GM12878 (cell line): Measurements from ENCODE around the gene SH3YL1. TPM values are rescaled to one million over a fixed set of nuclear protein-coding genes. Genes with fewer than 3 reads are reported as not detected.
A peak's percentile ranks its signal among the peaks of the same experiment; 100 is the strongest.

Experiments
- ATAC-seq: fragments of 200-7000 bp; cut with Tn5 transposase; 3 replicates; pipeline ENCODE4 v1.9.1; 2020; ENCODE audit warnings: mild to moderate bottlenecking, moderate library complexity
- BruUV-seq: library from RNA; stranded (reverse); fragments of 400-500 nt; replicated peaks from 2 replicates; lab custom pipeline; 2021; lab: Mats Ljungman, UMichigan
- CTCF ChIA-PET: fragments of 300-600 bp; sonication (Branson Sonifier 250); formaldehyde crosslinking; extraction: SDS; loops from one replicate; lab custom pipeline; 2021; ENCODE audit warnings: inconsistent platforms; lab: Yijun Ruan, JAX
- POLR2A ChIA-PET: fragments of 350-600 bp; formaldehyde crosslinking; extraction: SDS; loops from one replicate; lab custom pipeline; 2021; ENCODE audit warnings: inconsistent platforms; lab: Charles Lee
- RAD21 ChIA-PET: fragments of 300-600 bp; sonication (Branson Sonifier 250); formaldehyde crosslinking; loops from one replicate; lab custom pipeline; 2023; ENCODE audit warnings: antibody characterized with exemption; ENCODE audit not compliant: unreplicated experiment; lab: Charles Lee
- SMC1A ChIA-PET: fragments of 300-600 bp; sonication (Branson Sonifier 250); formaldehyde crosslinking; loops from one replicate; lab custom pipeline; 2023; ENCODE audit not compliant: unreplicated experiment, uncharacterized antibody; lab: Charles Lee
- DNase-seq: peaks from one replicate; pipeline ENCODE4 v3.0.0-alpha.2; 2011; ENCODE audit warnings: low read depth, low spot score
- FAIRE-seq: peaks from 3 replicates; lab custom pipeline; 2011; peaks lifted over from hg19 to GRCh38; lab: Jason Lieb, UNC
- H2AFZ ChIP-seq: 2 replicates; pipeline ENCODE4 v1.6.0; 2011; ENCODE audit warnings: low read depth, low read length, control low read depth; ENCODE audit not compliant: control insufficient read depth
- H3K27ac ChIP-seq: 2 replicates; pipeline ENCODE4 v1.5.1; 2011; ENCODE audit warnings: control low read depth; ENCODE audit not compliant: control insufficient read depth, insufficient read depth
- H3K27me3 ChIP-seq, 2 experiments: replicated peaks in 1 of 2; 2 replicates each; pipeline versions ENCODE4 v1.6.0 to v1.6.1; 2011; ENCODE audit warnings: low read length in 1 of 2; ENCODE audit not compliant: control insufficient read depth in 2 of 2, insufficient read depth in 2 of 2
- H3K36me3 ChIP-seq, 2 experiments: 2 replicates each; pipeline ENCODE4 v1.5.1; 2011; ENCODE audit warnings: low read length in 1 of 2; ENCODE audit not compliant: control insufficient read depth in 2 of 2, insufficient read depth in 2 of 2
- H3K4me1 ChIP-seq: 2 replicates; pipeline ENCODE4 v1.6.1; 2011; ENCODE audit warnings: mild to moderate bottlenecking, low read length, moderate library complexity, mixed read lengths; ENCODE audit not compliant: control insufficient read depth, insufficient read depth
- H3K4me2 ChIP-seq: 2 replicates; pipeline ENCODE4 v1.6.0; 2011; ENCODE audit warnings: control low read depth; ENCODE audit not compliant: control insufficient read depth, insufficient read depth
- H3K4me3 ChIP-seq: fragments of 200-600 bp; sonication (generic); 2 replicates; pipeline ENCODE4 v1.5.1; 2016
- H3K79me2 ChIP-seq: 2 replicates; pipeline ENCODE4 v1.6.0; 2011; ENCODE audit warnings: low read length; ENCODE audit not compliant: control insufficient read depth, insufficient read depth
- H3K9ac ChIP-seq: 2 replicates; pipeline ENCODE4 v1.8.0; 2011; ENCODE audit warnings: low read length, control low read depth, mixed read lengths; ENCODE audit not compliant: control insufficient read depth, insufficient read depth
- H3K9me3 ChIP-seq: replicated peaks from 3 replicates; pipeline ENCODE4 v1.5.1; 2011; ENCODE audit warnings: mild to moderate bottlenecking, low read length; ENCODE audit not compliant: control insufficient read depth, insufficient read depth
- H4K20me1 ChIP-seq: 2 replicates; pipeline ENCODE4 v1.6.0; 2011; ENCODE audit not compliant: control insufficient read depth, insufficient read depth
- ETV6 ChIP-seq, 2 experiments: fragments of 450-650 bp in 1 of 2; IDR thresholded peaks in 1 of 2; conservative IDR thresholded peaks in 1 of 2; 2 replicates each; pipeline ENCODE4 v1.6.1; 2014; ENCODE audit warnings: antibody characterized with exemption in 1 of 2, borderline replicate concordance in 1 of 2, low read depth in 1 of 2, mild to moderate bottlenecking in 1 of 2, moderate library complexity in 1 of 2
- SPI1 ChIP-seq: IDR thresholded peaks from 2 replicates; pipeline ENCODE4 v1.6.1; 2011; ENCODE audit warnings: low read depth, mild to moderate bottlenecking, low read length, moderate library complexity, borderline replicate concordance; ENCODE audit not compliant: insufficient read depth
- WGBS: methylation state at CpG from one replicate; pipeline ENCODE4 v1.1.6; 2016; ENCODE audit warnings: low lambda C conversion rate; ENCODE audit not compliant: insufficient replicate concordance, insufficient coverage; ENCODE audit errors: missing lambda C conversion rate; 5-methylcytosine and 5-hydroxymethylcytosine counted together
- in situ Hi-C: fragments of 300-500 bp; cut with MboI; formaldehyde crosslinking; loops from 9 replicates; pipeline ENCODE4 v1.14.3; 2018; ENCODE audit warnings: mixed read lengths
- intact Hi-C: fragments of 100-400 bp; cut with micrococcal nuclease; formaldehyde crosslinking; loops from one replicate; pipeline ENCODE4 v1.14.2; 2022; ENCODE audit not compliant: unreplicated experiment
- polyA plus RNA-seq, 11 experiments: library from polyadenylated mRNA; depleted of rRNA in 4 of 11; unstranded in 6 of 11; stranded (reverse) in 5 of 11; fragments of >200 nt; fragmentation: Nextera tagmentation in 4 of 11; fragmentation: Illumina TruSeq in 1 of 11; extraction: Ambion mirVana in 4 of 11; extraction: Trizol in 1 of 11; gene quantifications; 1 replicate in 1 of 11; 2 replicates in 10 of 11; pipeline versions ENCODE4 v1.2.1 to v1.2.3, GENCODE V29; 2011 to 2016; ENCODE audit warnings: inconsistent platforms in 2 of 11, missing spikeins in 2 of 11, low read depth in 1 of 11
- total RNA-seq, 4 experiments: library from RNA; depleted of rRNA in 3 of 4; stranded (reverse); fragments of >200 nt in 3 of 4; fragmentation: Illumina TruSeq in 1 of 4; extraction: Trizol in 1 of 4; gene quantifications; 2 replicates each; pipeline versions ENCODE4 v1.2.1 to v1.2.3, GENCODE V29; 2013 to 2021
- TF ChIP-seq, protein P1 (sequence below): fragments of 450-650 bp; conservative IDR thresholded peaks from 2 replicates; pipeline ENCODE4 v1.6.1; 2017; ENCODE audit warnings: mild to moderate bottlenecking, moderate library complexity

The SH3YL1 gene
- total and polyA plus RNA-seq, 10 of the 15 experiments (the other 5 are each of a cell fraction or from before 2014, with no cell fraction given) = 12.2 to 22.4 (median 17.2) TPM

DNA sequence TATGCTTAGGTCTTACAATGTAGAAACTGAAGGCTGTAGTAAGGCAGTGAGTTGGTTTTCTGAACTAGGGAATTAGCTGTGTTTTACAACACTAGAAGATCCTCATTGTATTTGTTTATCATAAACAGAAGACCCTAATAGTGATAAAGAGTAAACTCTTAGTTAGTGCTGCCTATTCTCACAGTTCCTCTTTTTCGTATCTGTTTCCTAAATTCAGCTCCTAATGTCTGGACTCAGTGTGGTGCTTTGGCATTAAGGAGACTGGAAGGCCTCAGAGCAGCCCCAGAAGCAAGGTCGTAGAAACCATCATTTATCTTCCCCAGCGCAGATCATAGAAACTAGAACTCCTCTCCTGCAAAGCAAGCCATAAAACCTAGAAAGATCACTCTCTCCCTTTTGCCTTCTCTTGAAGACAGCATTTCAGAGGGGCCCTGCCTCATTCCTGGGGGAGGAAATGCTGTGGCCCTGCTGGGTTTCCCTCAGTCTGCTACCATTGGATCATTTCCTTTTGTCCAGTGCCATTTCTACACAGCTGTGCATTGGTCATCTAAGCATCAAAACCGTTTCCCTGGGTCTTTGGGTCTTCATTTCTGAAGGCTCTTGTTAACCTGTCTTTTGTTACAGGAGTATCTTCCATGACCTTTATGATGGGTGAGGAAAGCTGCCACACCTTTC lies 5.7 kb upstream of the SH3YL1 start:
- H3K9me3 ChIP-seq = no peaks in the 10 kb centered on the region
- H2AFZ ChIP-seq = no peak overlapping the region
- H4K20me1 ChIP-seq = peaks cover 4% of the 10 kb centered on the region; the same call in 1 of the 2 replicates
- H3K36me3 ChIP-seq = peaks cover 4 to 8% of the 10 kb centered on the region in 2 experiments
- WGBS = 40% methylated on average over 4 of the region's 4 CpGs
- no TSS peak for BruUV-seq
- peaks cover 72% of the 10 kb centered on the region for H3K79me2 ChIP-seq
- no peak overlapping the region for H3K4me3 ChIP-seq
- H3K27ac ChIP-seq = no peak overlapping the region
- peak overlapping the region; percentile 35 for H3K4me2 ChIP-seq
- peak; percentile 78 for FAIRE-seq
- H3K27me3 ChIP-seq = no peaks in the 10 kb centered on the region
- CTCF ChIA-PET = interaction anchor here (1.1 kb wide), 1 partner anchor 23 kb away, joined by 3 read pairs; no protein-coding TSS in a partner anchor
- RAD21 ChIA-PET = no interaction called here
- SMC1A ChIA-PET = interaction anchor here (1.3 kb wide), 1 partner anchor 23 kb away, joined by 3 read pairs; no protein-coding TSS in a partner anchor
- DNase-seq = no peak
- no peak overlapping the region for H3K9ac ChIP-seq
- in situ Hi-C loops = loop anchor here (5.0 kb wide), 1 partner anchor 408 kb away; the partner anchor contains the start of gene TMEM18
- H3K4me1 ChIP-seq = peaks cover 1% of the 10 kb centered on the region
- intact Hi-C loops = no loop called here
- peak; percentile 82 for TF ChIP-seq SPI1
- TF ChIP-seq, protein P1, sequence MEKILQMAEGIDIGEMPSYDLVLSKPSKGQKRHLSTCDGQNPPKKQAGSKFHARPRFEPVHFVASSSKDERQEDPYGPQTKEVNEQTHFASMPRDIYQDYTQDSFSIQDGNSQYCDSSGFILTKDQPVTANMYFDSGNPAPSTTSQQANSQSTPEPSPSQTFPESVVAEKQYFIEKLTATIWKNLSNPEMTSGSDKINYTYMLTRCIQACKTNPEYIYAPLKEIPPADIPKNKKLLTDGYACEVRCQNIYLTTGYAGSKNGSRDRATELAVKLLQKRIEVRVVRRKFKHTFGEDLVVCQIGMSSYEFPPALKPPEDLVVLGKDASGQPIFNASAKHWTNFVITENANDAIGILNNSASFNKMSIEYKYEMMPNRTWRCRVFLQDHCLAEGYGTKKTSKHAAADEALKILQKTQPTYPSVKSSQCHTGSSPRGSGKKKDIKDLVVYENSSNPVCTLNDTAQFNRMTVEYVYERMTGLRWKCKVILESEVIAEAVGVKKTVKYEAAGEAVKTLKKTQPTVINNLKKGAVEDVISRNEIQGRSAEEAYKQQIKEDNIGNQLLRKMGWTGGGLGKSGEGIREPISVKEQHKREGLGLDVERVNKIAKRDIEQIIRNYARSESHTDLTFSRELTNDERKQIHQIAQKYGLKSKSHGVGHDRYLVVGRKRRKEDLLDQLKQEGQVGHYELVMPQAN = no peak
- no peak for TF ChIP-seq ETV6 (conservative IDR thresholded peaks at IDR 0.05 in 1 of 2, IDR thresholded peaks at IDR 0.05 in 1 of 2; ENCODE audit: borderline replicate concordance in 1 of 2, low read depth in 1 of 2)
- ATAC-seq = no peak
- POLR2A ChIA-PET = no interaction called here
